Measurements from ENCODE around the gene CNST. TPM values are rescaled to one million over a fixed set of nuclear protein-coding genes. Genes with fewer than 3 reads are reported as not detected.

The CNST gene
- total and polyA plus RNA-seq, 9 of the 15 experiments (the other 6 are each of a cell fraction or from before 2014, with no cell fraction given): 17.0 to 55.3 (median 30.8) TPM

DNA sequence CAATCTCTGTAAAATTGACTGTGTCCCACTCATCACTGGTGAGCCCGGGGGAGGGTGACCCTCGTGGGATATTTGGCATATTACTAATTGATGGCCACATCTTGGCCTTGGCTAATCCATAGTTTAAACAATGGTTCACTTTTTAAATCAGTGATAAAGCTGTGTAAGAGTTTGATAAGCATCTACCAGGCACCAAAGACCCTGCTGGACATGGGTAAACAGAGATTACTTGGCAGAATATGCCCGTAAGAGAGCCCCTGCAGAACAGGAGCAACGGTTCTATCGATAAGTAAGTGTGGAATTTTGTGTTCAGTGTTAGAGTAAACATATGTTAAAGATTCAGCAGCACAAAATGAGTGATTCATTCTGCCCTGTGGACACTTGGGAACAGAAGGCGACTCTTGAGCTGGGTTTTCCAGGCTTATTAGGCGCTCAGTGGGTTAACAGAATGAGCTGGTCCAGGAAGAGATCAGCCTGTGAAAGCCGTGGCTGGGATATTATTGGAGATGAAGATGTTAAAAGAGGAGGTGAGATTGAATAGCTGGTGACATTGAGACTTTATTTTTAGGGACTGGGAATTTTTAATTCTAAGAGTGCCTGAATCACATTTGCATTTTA, 55.9 kb downstream of the CNST start:
- FAIRE-seq (no peak), ATAC-seq (no peak), DNase-seq (ENCODE audit: extremely low read depth in 1 of 4, low spot score in 3 of 4) (no peak)
- ChIA-PET POLR2A (interaction anchor here (1.1 to 1.7 kb wide), 2 partner anchors 8 to 13 kb away, joined by 3 to 5 read pairs; no protein-coding TSS in a partner anchor), CTCF (ENCODE audit: low intra/inter-chr PET ratio) (no interaction called here)
- no peaks in the 10 kb centered on the region for H3K9me1 ChIP-seq (ENCODE audit: control insufficient read depth, insufficient read depth, low read length)
- peaks cover 64% of the 10 kb centered on the region for H3K36me3 ChIP-seq (ENCODE audit: control insufficient read depth, insufficient read depth, low read length)
- H3K9me3 ChIP-seq (replicated peaks; ENCODE audit: control insufficient read depth, insufficient read depth, low read depth, low read length): no peaks in the 10 kb centered on the region
- H3K4me1 ChIP-seq (replicated peaks in 1 of 2; ENCODE audit: control insufficient read depth in 2 of 2, insufficient read depth in 2 of 2, low read length in 2 of 2): peaks cover 0 to 5% of the 10 kb centered on the region in 2 experiments; a peak in 1 of 5 replicates
- peaks cover 37% of the 10 kb centered on the region for H3K79me2 ChIP-seq (ENCODE audit: control insufficient read depth, insufficient read depth, low read length)
- in situ Hi-C loops (cut with MboI): no loop called here
- 0 out of 2 replicates have a peak, but pooled peaks cover 3% of the 10 kb centered on the region for H4K20me1 ChIP-seq (replicated peaks; ENCODE audit: control insufficient read depth, insufficient read depth, low read length)
- no peak overlapping the region for H3K27ac ChIP-seq (ENCODE audit: extremely low read depth, low read depth, low read length)
- WGBS (ENCODE audit: insufficient coverage, low coverage, missing lambda C conversion rate): 92% methylated on average over 8 of the region's 8 CpGs
- H2AFZ ChIP-seq (ENCODE audit: low read depth, low read length): no peak overlapping the region
- H3K4me3 ChIP-seq: no peak overlapping the region
- intact Hi-C loops (cut with micrococcal nuclease): no loop called here
- TF ChIP-seq RB1 (IDR thresholded peaks at IDR 0.05; ENCODE audit: low read depth): no peak
- H3K9ac ChIP-seq (ENCODE audit: insufficient read depth in 1 of 2, low read depth in 2 of 2, low read length in 2 of 2): no peak overlapping the region
- BruUV-seq (replicated peaks): TSS peak; percentile 27
- H3K4me2 ChIP-seq (ENCODE audit: insufficient read depth, low read length): no peak overlapping the region
- no peaks in the 10 kb centered on the region for H3K27me3 ChIP-seq (ENCODE audit: control insufficient read depth in 2 of 2, insufficient read depth in 2 of 2, low read length in 2 of 2)

DNA sequence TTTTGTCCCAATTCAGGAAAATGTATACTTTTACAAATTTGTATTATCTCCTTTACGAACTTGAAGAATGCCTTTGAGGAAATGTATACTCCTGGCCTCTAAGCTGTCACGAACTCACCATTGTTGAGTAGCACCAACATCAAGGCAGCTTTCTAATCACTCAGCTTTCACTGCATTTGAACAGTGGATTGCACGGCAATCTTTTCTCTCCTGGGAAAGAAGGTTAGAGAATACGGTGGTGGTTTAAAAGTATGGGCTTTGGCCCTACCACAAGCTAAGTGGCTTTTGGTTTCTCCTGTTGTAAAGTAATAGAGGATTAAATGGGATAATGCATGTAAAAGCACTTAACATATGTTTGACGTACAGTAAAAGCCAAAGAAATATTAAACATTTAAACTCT, 57.8 kb downstream of the CNST start:
- 100% methylated on average over 5 of the region's 5 CpGs for WGBS (ENCODE audit: insufficient coverage, low coverage, missing lambda C conversion rate)
- Histone ChIP-seq H2AFZ (ENCODE audit: low read depth, low read length) (no peak overlapping the region), H4K20me1 (replicated peaks; ENCODE audit: control insufficient read depth, insufficient read depth, low read length) (no peaks in the 10 kb centered on the region), H3K27ac (ENCODE audit: extremely low read depth, low read depth, low read length) (no peak overlapping the region), H3K27me3 (ENCODE audit: control insufficient read depth in 2 of 2, insufficient read depth in 2 of 2, low read length in 2 of 2) (no peaks in the 10 kb centered on the region), H3K9ac (ENCODE audit: insufficient read depth in 1 of 2, low read depth in 2 of 2, low read length in 2 of 2) (no peak overlapping the region), H3K4me2 (ENCODE audit: insufficient read depth, low read length) (no peak overlapping the region), H3K9me3 (replicated peaks; ENCODE audit: control insufficient read depth, insufficient read depth, low read depth, low read length) (no peaks in the 10 kb centered on the region), H3K9me1 (ENCODE audit: control insufficient read depth, insufficient read depth, low read length) (no peaks in the 10 kb centered on the region), H3K4me3 (no peak overlapping the region), H3K79me2 (ENCODE audit: control insufficient read depth, insufficient read depth, low read length) (peaks cover 18% of the 10 kb centered on the region), H3K4me1 (replicated peaks in 1 of 2; ENCODE audit: control insufficient read depth in 2 of 2, insufficient read depth in 2 of 2, low read length in 2 of 2) (no peaks in the 10 kb centered on the region), H3K36me3 (ENCODE audit: control insufficient read depth, insufficient read depth, low read length) (peaks cover 75% of the 10 kb centered on the region)
- DNase-seq (ENCODE audit: extremely low read depth in 1 of 4, low spot score in 3 of 4) (no peak), ATAC-seq (no peak), FAIRE-seq (no peak)
- POLR2A ChIA-PET: interaction anchor here (0.8 kb wide), 1 partner anchor 10 kb away, joined by 3 read pairs; no protein-coding TSS in a partner anchor
- intact Hi-C loops (cut with micrococcal nuclease): no loop called here
- TSS peak; percentile 13 for BruUV-seq (replicated peaks)
- in situ Hi-C loops (cut with MboI): no loop called here
- TF ChIP-seq ZNF146 (CRISPR knock-in tag; IDR thresholded peaks at IDR 0.05; ENCODE audit: unreplicated experiment) (no peak), ZNF143 (CRISPR knock-in tag; IDR thresholded peaks at IDR 0.05) (no peak), NEUROD1 (IDR thresholded peaks at IDR 0.05; ENCODE audit: borderline replicate concordance, low read depth, low read length, partially characterized antibody) (no peak), MYNN (IDR thresholded peaks at IDR 0.05) (no peak), MYNN (CRISPR knock-in tag; IDR thresholded peaks at IDR 0.05) (no peak)
- TF ChIP-seq, protein P1, sequence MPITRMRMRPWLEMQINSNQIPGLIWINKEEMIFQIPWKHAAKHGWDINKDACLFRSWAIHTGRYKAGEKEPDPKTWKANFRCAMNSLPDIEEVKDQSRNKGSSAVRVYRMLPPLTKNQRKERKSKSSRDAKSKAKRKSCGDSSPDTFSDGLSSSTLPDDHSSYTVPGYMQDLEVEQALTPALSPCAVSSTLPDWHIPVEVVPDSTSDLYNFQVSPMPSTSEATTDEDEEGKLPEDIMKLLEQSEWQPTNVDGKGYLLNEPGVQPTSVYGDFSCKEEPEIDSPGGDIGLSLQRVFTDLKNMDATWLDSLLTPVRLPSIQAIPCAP (CRISPR knock-in tag; IDR thresholded peaks at IDR 0.05; ENCODE audit: borderline replicate concordance): no peak
- TF ChIP-seq, protein P2, sequence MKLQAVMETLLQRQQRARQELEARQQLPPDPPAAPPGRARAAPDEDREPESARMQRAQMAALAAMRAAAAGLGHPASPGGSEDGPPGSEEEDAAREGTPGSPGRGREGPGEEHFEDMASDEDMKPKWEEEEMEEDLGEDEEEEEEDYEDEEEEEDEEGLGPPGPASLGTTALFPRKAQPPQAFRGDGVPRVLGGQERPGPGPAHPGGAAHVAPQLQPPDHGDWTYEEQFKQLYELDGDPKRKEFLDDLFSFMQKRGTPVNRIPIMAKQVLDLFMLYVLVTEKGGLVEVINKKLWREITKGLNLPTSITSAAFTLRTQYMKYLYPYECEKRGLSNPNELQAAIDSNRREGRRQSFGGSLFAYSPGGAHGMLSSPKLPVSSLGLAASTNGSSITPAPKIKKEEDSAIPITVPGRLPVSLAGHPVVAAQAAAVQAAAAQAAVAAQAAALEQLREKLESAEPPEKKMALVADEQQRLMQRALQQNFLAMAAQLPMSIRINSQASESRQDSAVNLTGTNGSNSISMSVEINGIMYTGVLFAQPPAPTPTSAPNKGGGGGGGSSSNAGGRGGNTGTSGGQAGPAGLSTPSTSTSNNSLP (IDR thresholded peaks at IDR 0.05; ENCODE audit: borderline replicate concordance, low read depth, low read length): no peak
- CTCF ChIA-PET (ENCODE audit: low intra/inter-chr PET ratio): no interaction called here

Measured in K562 (cell line).